Stimulated activated CD8-positive, alpha-beta memory T cell treated with anti-CD3 and anti-CD28 coated beads, Interleukin-12 subunit alpha, Interleukin-12 subunit beta, amount 100 ng/mL, for 24 hours (primary cell): ENCODE measurements around the gene C1orf105.

Source experiments
- DNase-seq: peaks from one replicate; pipeline ENCODE4 v3.0.0-alpha.2; 2020; ENCODE audit errors: extremely low read depth

Gene C1orf105

GRCh38 chr1:172457479-172458130, 37.1 kb downstream of the C1orf105 start:
- no peak for DNase-seq

GRCh38 chr1:172460177-172460576, 39.7 kb downstream of the C1orf105 start:
- no peak for DNase-seq

- DNase-seq = no peak
Measured at GRCh38 chr1:172460887-172461315, 40.4 kb downstream of the C1orf105 start.

GRCh38 chr1:172465617-172466016, 45.1 kb downstream of the C1orf105 start:
- DNase-seq = no peak

- no peak for DNase-seq
Measured at GRCh38 chr1:172466795-172467407, 46.4 kb downstream of the C1orf105 start.

- no peak for DNase-seq
Measured at GRCh38 chr1:172467446-172467845, 47.0 kb downstream of the C1orf105 start.

- DNase-seq = no peak
Measured at GRCh38 chr1:172468296-172468695, 47.8 kb downstream of the C1orf105 start.

GRCh38 chr1:172469717-172470116, 49.2 kb downstream of the C1orf105 start:
- DNase-seq = no peak

GRCh38 chr1:172470149-172470548, 49.7 kb downstream of the C1orf105 start:
- no peak for DNase-seq

GRCh38 chr1:172471666-172472065, 51.2 kb downstream of the C1orf105 start:
- no peak for DNase-seq

GRCh38 chr1:172472495-172472894, 52.0 kb downstream of the C1orf105 start:
- DNase-seq = no peak

- no peak for DNase-seq
Measured at GRCh38 chr1:172473302-172473701, 52.8 kb downstream of the C1orf105 start.

GRCh38 chr1:172473842-172474241, 53.4 kb downstream of the C1orf105 start:
- DNase-seq = no peak

GRCh38 chr1:172476218-172476811, 55.8 kb downstream of the C1orf105 start:
- no peak for DNase-seq

GRCh38 chr1:172477216-172477615, 56.7 kb downstream of the C1orf105 start:
- no peak for DNase-seq

- no peak for DNase-seq
Measured at GRCh38 chr1:172477741-172478140, 57.3 kb downstream of the C1orf105 start.

- no peak for DNase-seq
Measured at GRCh38 chr1:172478485-172478884, 58.0 kb downstream of the C1orf105 start.

- no peak for DNase-seq
Measured at GRCh38 chr1:172480431-172480830, 59.9 kb downstream of the C1orf105 start.

GRCh38 chr1:172482044-172482443, 61.6 kb downstream of the C1orf105 start:
- no peak for DNase-seq

- no peak for DNase-seq
Measured at GRCh38 chr1:172483448-172483847, 63.0 kb downstream of the C1orf105 start.

- no peak for DNase-seq
Measured at GRCh38 chr1:172484252-172484651, 63.8 kb downstream of the C1orf105 start.

- DNase-seq = no peak
Measured at GRCh38 chr1:172485626-172486025, 65.1 kb downstream of the C1orf105 start.

GRCh38 chr1:172486805-172487454, 66.4 kb downstream of the C1orf105 start:
- DNase-seq = no peak
